ENCODE data around the gene NIFK. TPM values are rescaled to one million over a fixed set of nuclear protein-coding genes. Genes with fewer than 3 reads are reported as not detected.

The NIFK gene
- polyA plus RNA-seq, 1 of the 3 experiments (the other 2 are of a cell fraction) = 17.0 TPM

DNA sequence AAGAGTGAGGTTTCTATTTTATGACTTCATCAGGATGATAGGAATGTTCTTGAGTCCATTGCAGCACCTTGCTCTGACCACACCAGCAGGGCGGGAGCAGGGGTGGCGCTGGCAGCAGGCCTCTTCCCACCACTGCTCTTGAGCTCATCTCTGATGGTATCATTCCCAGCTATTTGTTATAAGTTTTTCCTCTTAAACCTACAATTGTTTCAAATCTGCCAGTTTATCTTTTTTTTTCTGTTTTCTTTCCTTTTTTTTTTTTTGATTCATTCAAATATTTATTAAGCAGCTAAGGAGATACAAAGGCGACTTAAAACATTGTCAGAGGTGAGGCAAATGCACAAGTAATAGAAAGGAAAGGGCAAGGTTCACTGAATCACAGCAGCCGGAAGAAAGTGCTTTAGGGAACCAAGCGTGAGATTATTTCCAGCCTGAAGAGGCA, 28.7 kb downstream of the NIFK start:
- CTCF ChIA-PET = interaction anchor here (1.1 kb wide), 1 partner anchor 305 kb away, joined by 4 read pairs; no protein-coding TSS in a partner anchor
- no peaks in the 10 kb centered on the region for H3K9me3 ChIP-seq
- no peaks in the 10 kb centered on the region for H3K79me2 ChIP-seq (ENCODE audit: insufficient read depth)
- TF ChIP-seq FOXJ3 (CRISPR knock-in tag; IDR thresholded peaks at IDR 0.05) (no peak), NRF1 (IDR thresholded peaks at IDR 0.05; ENCODE audit: low read depth, low read length) (no peak), SIN3A (IDR thresholded peaks at IDR 0.05; ENCODE audit: borderline replicate concordance, low read depth, low read length) (no peak)
- TF ChIP-seq, protein P1, sequence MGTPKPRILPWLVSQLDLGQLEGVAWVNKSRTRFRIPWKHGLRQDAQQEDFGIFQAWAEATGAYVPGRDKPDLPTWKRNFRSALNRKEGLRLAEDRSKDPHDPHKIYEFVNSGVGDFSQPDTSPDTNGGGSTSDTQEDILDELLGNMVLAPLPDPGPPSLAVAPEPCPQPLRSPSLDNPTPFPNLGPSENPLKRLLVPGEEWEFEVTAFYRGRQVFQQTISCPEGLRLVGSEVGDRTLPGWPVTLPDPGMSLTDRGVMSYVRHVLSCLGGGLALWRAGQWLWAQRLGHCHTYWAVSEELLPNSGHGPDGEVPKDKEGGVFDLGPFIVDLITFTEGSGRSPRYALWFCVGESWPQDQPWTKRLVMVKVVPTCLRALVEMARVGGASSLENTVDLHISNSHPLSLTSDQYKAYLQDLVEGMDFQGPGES (IDR thresholded peaks at IDR 0.05; ENCODE audit: low read depth, low read length) = no peak
- H3K4me3 ChIP-seq (ENCODE audit: low read depth in 2 of 2, low read length in 1 of 2) = no peak overlapping the region
- H3K9ac ChIP-seq = no peak overlapping the region
- POLR2A ChIA-PET = no interaction called here
- no peak overlapping the region for H2AFZ ChIP-seq (ENCODE audit: low read depth)
- no peak overlapping the region for H3K27ac ChIP-seq (ENCODE audit: low read depth in 2 of 2, low read length in 1 of 2)
- no peak for DNase-seq
- no peaks in the 10 kb centered on the region for H3K36me3 ChIP-seq (replicated peaks in 1 of 2; ENCODE audit: control insufficient read depth in 1 of 2, insufficient read depth in 2 of 2, low read length in 1 of 2)
- H3K27me3 ChIP-seq (ENCODE audit: insufficient read depth) = no peaks in the 10 kb centered on the region
- peaks cover 8% of the 10 kb centered on the region for H3F3A ChIP-seq (replicated peaks; ENCODE audit: insufficient read depth)
- peaks cover 4 to 14% of the 10 kb centered on the region in 2 experiments; a peak in 1 of 4 replicates for H3K4me1 ChIP-seq (ENCODE audit: control insufficient read depth in 1 of 2, insufficient read depth in 2 of 2, low read depth in 1 of 2, low read length in 1 of 2)
- WGBS (ENCODE audit: low lambda C conversion rate) = 85% methylated on average over 5 of the region's 5 CpGs
- H3K9me2 ChIP-seq = no peaks in the 10 kb centered on the region
- H4K20me1 ChIP-seq (ENCODE audit: insufficient read depth) = no peaks in the 10 kb centered on the region
- no peak overlapping the region for H3K4me2 ChIP-seq

DNA sequence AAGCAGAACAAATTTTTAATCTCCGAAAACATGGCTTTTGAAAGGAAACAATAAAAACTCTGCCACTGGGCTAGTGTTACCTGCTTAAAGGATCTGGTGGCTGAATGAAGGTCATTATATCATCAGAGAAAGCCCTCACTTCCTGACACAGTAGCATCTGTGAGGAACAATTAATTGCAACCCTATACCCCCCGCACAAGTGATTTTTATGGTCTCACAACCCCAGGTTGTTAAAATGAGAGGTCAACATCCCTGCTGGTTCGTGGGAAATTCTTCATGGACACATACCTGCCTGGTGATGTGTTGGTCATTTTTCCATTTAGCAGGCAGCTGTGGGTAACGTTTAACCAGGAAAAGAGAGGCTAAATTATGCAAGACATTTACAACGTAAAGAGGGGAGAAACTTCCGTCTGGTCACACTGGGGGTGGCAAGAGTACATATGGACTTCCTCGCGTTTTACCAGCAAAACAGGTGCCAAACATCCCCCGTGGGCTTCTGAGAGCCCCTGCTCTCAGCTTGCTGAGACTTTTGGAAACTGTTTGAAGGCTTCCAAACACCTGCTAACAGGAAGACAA, 29.2 kb downstream of the NIFK start:
- DNase-seq = no peak
- CTCF ChIA-PET = interaction anchor here (1.1 kb wide), 1 partner anchor 305 kb away, joined by 4 read pairs; no protein-coding TSS in a partner anchor

More for the DNA sequence above, 29.2 kb downstream of the NIFK start:
- no peaks in the 10 kb centered on the region for H3K9me2 ChIP-seq
- no peaks in the 10 kb centered on the region for H3K27me3 ChIP-seq (ENCODE audit: insufficient read depth)
- H3K79me2 ChIP-seq (ENCODE audit: insufficient read depth) = no peaks in the 10 kb centered on the region
- POLR2A ChIA-PET = no interaction called here
- peaks cover 4 to 14% of the 10 kb centered on the region in 2 experiments; a peak in 1 of 4 replicates for H3K4me1 ChIP-seq (ENCODE audit: control insufficient read depth in 1 of 2, insufficient read depth in 2 of 2, low read depth in 1 of 2, low read length in 1 of 2)
- no peak overlapping the region for H2AFZ ChIP-seq (ENCODE audit: low read depth)
- 83% methylated on average over 9 of the region's 9 CpGs for WGBS (ENCODE audit: low lambda C conversion rate)
- H3K27ac ChIP-seq (ENCODE audit: low read depth in 2 of 2, low read length in 1 of 2) = no peak overlapping the region
- H4K20me1 ChIP-seq (ENCODE audit: insufficient read depth) = no peaks in the 10 kb centered on the region
- no peak for TF ChIP-seq MEF2A (IDR thresholded peaks at IDR 0.05; ENCODE audit: borderline replicate concordance, low read depth)
- TF ChIP-seq RXRA (IDR thresholded peaks at IDR 0.05; ENCODE audit: borderline replicate concordance, low read depth) = no peak
- TF ChIP-seq, protein P2, sequence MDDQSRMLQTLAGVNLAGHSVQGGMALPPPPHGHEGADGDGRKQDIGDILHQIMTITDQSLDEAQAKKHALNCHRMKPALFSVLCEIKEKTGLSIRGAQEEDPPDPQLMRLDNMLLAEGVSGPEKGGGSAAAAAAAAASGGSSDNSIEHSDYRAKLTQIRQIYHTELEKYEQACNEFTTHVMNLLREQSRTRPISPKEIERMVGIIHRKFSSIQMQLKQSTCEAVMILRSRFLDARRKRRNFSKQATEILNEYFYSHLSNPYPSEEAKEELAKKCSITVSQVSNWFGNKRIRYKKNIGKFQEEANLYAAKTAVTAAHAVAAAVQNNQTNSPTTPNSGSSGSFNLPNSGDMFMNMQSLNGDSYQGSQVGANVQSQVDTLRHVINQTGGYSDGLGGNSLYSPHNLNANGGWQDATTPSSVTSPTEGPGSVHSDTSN (IDR thresholded peaks at IDR 0.05) = no peak
- no peak for TF ChIP-seq RAD21 (IDR thresholded peaks at IDR 0.05; ENCODE audit: low read length)
- TF ChIP-seq JUND (IDR thresholded peaks at IDR 0.05) = no peak
- TF ChIP-seq GABPA (IDR thresholded peaks at IDR 0.05; ENCODE audit: low read depth) = no peak
- TF ChIP-seq ELF1 (IDR thresholded peaks at IDR 0.05) = no peak
- TF ChIP-seq FOXJ3 (CRISPR knock-in tag; IDR thresholded peaks at IDR 0.05) = no peak
- no peak overlapping the region for H3K9ac ChIP-seq
- peaks cover 8% of the 10 kb centered on the region for H3F3A ChIP-seq (replicated peaks; ENCODE audit: insufficient read depth)
- H3K4me3 ChIP-seq (ENCODE audit: low read depth in 2 of 2, low read length in 1 of 2) = no peak overlapping the region
- no peak overlapping the region for H3K4me2 ChIP-seq
- no peaks in the 10 kb centered on the region for H3K9me3 ChIP-seq
- no peaks in the 10 kb centered on the region for H3K36me3 ChIP-seq (replicated peaks in 1 of 2; ENCODE audit: control insufficient read depth in 1 of 2, insufficient read depth in 2 of 2, low read length in 1 of 2)
